GM12878 (cell line): ENCODE results near the gene CYREN. TPM values are rescaled to one million over a fixed set of nuclear protein-coding genes. Genes with fewer than 3 reads are reported as not detected.

Experiments
- ATAC-seq: fragments of 200-7000 bp; cut with Tn5 transposase; 3 replicates; pipeline ENCODE4 v1.9.1; 2020; ENCODE audit warnings: mild to moderate bottlenecking, moderate library complexity
- BruUV-seq: library from RNA; stranded (reverse); fragments of 400-500 nt; replicated peaks from 2 replicates; lab custom pipeline; 2021; lab: Mats Ljungman, UMichigan
- CTCF ChIA-PET: fragments of 300-600 bp; sonication (Branson Sonifier 250); formaldehyde crosslinking; extraction: SDS; loops from one replicate; lab custom pipeline; 2021; ENCODE audit warnings: inconsistent platforms; lab: Yijun Ruan, JAX
- POLR2A ChIA-PET: fragments of 350-600 bp; formaldehyde crosslinking; extraction: SDS; loops from one replicate; lab custom pipeline; 2021; ENCODE audit warnings: inconsistent platforms; lab: Charles Lee
- RAD21 ChIA-PET: fragments of 300-600 bp; sonication (Branson Sonifier 250); formaldehyde crosslinking; loops from one replicate; lab custom pipeline; 2023; ENCODE audit warnings: antibody characterized with exemption; ENCODE audit not compliant: unreplicated experiment; lab: Charles Lee
- SMC1A ChIA-PET: fragments of 300-600 bp; sonication (Branson Sonifier 250); formaldehyde crosslinking; loops from one replicate; lab custom pipeline; 2023; ENCODE audit not compliant: unreplicated experiment, uncharacterized antibody; lab: Charles Lee
- DNase-seq: peaks from one replicate; pipeline ENCODE4 v3.0.0-alpha.2; 2011; ENCODE audit warnings: low read depth, low spot score
- FAIRE-seq: peaks from 3 replicates; lab custom pipeline; 2011; peaks lifted over from hg19 to GRCh38; lab: Jason Lieb, UNC
- H2AFZ ChIP-seq: 2 replicates; pipeline ENCODE4 v1.6.0; 2011; ENCODE audit warnings: low read depth, low read length, control low read depth; ENCODE audit not compliant: control insufficient read depth
- H3K27ac ChIP-seq: 2 replicates; pipeline ENCODE4 v1.5.1; 2011; ENCODE audit warnings: control low read depth; ENCODE audit not compliant: control insufficient read depth, insufficient read depth
- H3K27me3 ChIP-seq, 2 experiments: replicated peaks in 1 of 2; 2 replicates each; pipeline versions ENCODE4 v1.6.0 to v1.6.1; 2011; ENCODE audit warnings: low read length in 1 of 2; ENCODE audit not compliant: control insufficient read depth in 2 of 2, insufficient read depth in 2 of 2
- H3K36me3 ChIP-seq, 2 experiments: 2 replicates each; pipeline ENCODE4 v1.5.1; 2011; ENCODE audit warnings: low read length in 1 of 2; ENCODE audit not compliant: control insufficient read depth in 2 of 2, insufficient read depth in 2 of 2
- H3K4me1 ChIP-seq: 2 replicates; pipeline ENCODE4 v1.6.1; 2011; ENCODE audit warnings: mild to moderate bottlenecking, low read length, moderate library complexity, mixed read lengths; ENCODE audit not compliant: control insufficient read depth, insufficient read depth
- H3K4me2 ChIP-seq: 2 replicates; pipeline ENCODE4 v1.6.0; 2011; ENCODE audit warnings: control low read depth; ENCODE audit not compliant: control insufficient read depth, insufficient read depth
- H3K4me3 ChIP-seq: fragments of 200-600 bp; sonication (generic); 2 replicates; pipeline ENCODE4 v1.5.1; 2016
- H3K79me2 ChIP-seq: 2 replicates; pipeline ENCODE4 v1.6.0; 2011; ENCODE audit warnings: low read length; ENCODE audit not compliant: control insufficient read depth, insufficient read depth
- H3K9ac ChIP-seq: 2 replicates; pipeline ENCODE4 v1.8.0; 2011; ENCODE audit warnings: low read length, control low read depth, mixed read lengths; ENCODE audit not compliant: control insufficient read depth, insufficient read depth
- H3K9me3 ChIP-seq: replicated peaks from 3 replicates; pipeline ENCODE4 v1.5.1; 2011; ENCODE audit warnings: mild to moderate bottlenecking, low read length; ENCODE audit not compliant: control insufficient read depth, insufficient read depth
- H4K20me1 ChIP-seq: 2 replicates; pipeline ENCODE4 v1.6.0; 2011; ENCODE audit not compliant: control insufficient read depth, insufficient read depth
- YBX1 ChIP-seq: fragments of 450-650 bp; IDR thresholded peaks from 2 replicates; pipeline ENCODE4 v1.6.1; 2016; ENCODE audit warnings: antibody characterized with exemption
- WGBS: methylation state at CpG from one replicate; pipeline ENCODE4 v1.1.6; 2016; ENCODE audit warnings: low lambda C conversion rate; ENCODE audit not compliant: insufficient replicate concordance, insufficient coverage; ENCODE audit errors: missing lambda C conversion rate; 5-methylcytosine and 5-hydroxymethylcytosine counted together
- in situ Hi-C: fragments of 300-500 bp; cut with MboI; formaldehyde crosslinking; loops from 9 replicates; pipeline ENCODE4 v1.14.3; 2018; ENCODE audit warnings: mixed read lengths
- intact Hi-C: fragments of 100-400 bp; cut with micrococcal nuclease; formaldehyde crosslinking; loops from one replicate; pipeline ENCODE4 v1.14.2; 2022; ENCODE audit not compliant: unreplicated experiment
- polyA plus RNA-seq, 11 experiments: library from polyadenylated mRNA; depleted of rRNA in 4 of 11; unstranded in 6 of 11; stranded (reverse) in 5 of 11; fragments of >200 nt; fragmentation: Nextera tagmentation in 4 of 11; fragmentation: Illumina TruSeq in 1 of 11; extraction: Ambion mirVana in 4 of 11; extraction: Trizol in 1 of 11; gene quantifications; 1 replicate in 1 of 11; 2 replicates in 10 of 11; pipeline versions ENCODE4 v1.2.1 to v1.2.3, GENCODE V29; 2011 to 2016; ENCODE audit warnings: inconsistent platforms in 2 of 11, missing spikeins in 2 of 11, low read depth in 1 of 11
- total RNA-seq, 4 experiments: library from RNA; depleted of rRNA in 3 of 4; stranded (reverse); fragments of >200 nt in 3 of 4; fragmentation: Illumina TruSeq in 1 of 4; extraction: Trizol in 1 of 4; gene quantifications; 2 replicates each; pipeline versions ENCODE4 v1.2.1 to v1.2.3, GENCODE V29; 2013 to 2021
- TF ChIP-seq, protein P1 (sequence below): fragments of 450-650 bp; IDR thresholded peaks from 2 replicates; pipeline ENCODE4 v1.6.1; 2017; ENCODE audit warnings: mild to moderate bottlenecking, moderate library complexity
- TF ChIP-seq, protein P2 (sequence below): fragments of 450-650 bp; conservative IDR thresholded peaks from 2 replicates; pipeline ENCODE4 v1.6.1; 2017; ENCODE audit warnings: mild to moderate bottlenecking, moderate library complexity

The CYREN gene
- total and polyA plus RNA-seq, 10 of the 15 experiments (the other 5 are each of a cell fraction or from before 2014, with no cell fraction given), result 8.7 to 64.3 (median 55.7) TPM

DNA sequence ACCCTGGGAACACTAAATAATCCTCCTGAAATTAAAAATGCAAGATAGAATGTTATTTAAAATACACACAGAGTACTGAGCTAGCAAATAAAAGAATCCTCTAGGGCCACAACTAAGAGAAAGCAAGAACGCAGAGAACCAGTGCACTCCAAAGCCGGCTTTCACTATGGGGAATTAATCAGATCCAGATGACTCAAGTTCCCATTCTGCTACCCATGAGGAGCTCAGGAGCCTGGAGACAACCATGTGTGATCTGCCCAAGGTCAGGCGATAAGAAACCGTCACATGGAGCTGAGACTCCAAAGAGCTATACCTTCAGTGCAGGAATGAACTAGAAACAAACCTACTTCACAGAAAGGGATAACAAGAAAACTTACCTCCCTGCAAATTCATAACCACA, 19.5 kb upstream of the CYREN start:
- intact Hi-C loops, result loop anchor here (5.0 kb wide), 1 partner anchor 82 kb away; no protein-coding TSS in a partner anchor
- H3K4me2 ChIP-seq, result no peak overlapping the region
- H3K4me3 ChIP-seq, result no peak overlapping the region
- no peak for FAIRE-seq
- ChIA-PET CTCF (interaction anchor here (1.8 to 10.2 kb wide), 3 partner anchors 11 to 17 kb away, joined by 6 to 135 read pairs (median 108); partner anchors contain the start of genes CYREN and WDR91), RAD21 (interaction anchor here (0.7 to 8.4 kb wide), 10 partner anchors 9 to 202 kb away, joined by 3 to 230 read pairs (median 27); partner anchors contain the start of genes AGBL3, CYREN and WDR91), SMC1A (interaction anchor here (0.8 to 9.3 kb wide), 12 partner anchors 9 to 202 kb away, joined by 3 to 251 read pairs (median 6); partner anchors contain the start of genes CYREN and WDR91), POLR2A (interaction anchor here (1.1 to 9.9 kb wide), 7 partner anchors 9 to 202 kb away, joined by 3 to 299 read pairs (median 12); partner anchors contain the start of genes CYREN, TMEM140 and WDR91)
- BruUV-seq, result no TSS peak
- peaks cover 33% of the 10 kb centered on the region for H3K4me1 ChIP-seq
- in situ Hi-C loops, result no loop called here
- no peaks in the 10 kb centered on the region for H3K27me3 ChIP-seq
- ATAC-seq, result no peak
- H3K9ac ChIP-seq, result no peak overlapping the region
- DNase-seq, result no peak
- no peaks in the 10 kb centered on the region for H4K20me1 ChIP-seq
- 99% methylated on average over 4 of the region's 4 CpGs for WGBS
- TF ChIP-seq, protein P1, sequence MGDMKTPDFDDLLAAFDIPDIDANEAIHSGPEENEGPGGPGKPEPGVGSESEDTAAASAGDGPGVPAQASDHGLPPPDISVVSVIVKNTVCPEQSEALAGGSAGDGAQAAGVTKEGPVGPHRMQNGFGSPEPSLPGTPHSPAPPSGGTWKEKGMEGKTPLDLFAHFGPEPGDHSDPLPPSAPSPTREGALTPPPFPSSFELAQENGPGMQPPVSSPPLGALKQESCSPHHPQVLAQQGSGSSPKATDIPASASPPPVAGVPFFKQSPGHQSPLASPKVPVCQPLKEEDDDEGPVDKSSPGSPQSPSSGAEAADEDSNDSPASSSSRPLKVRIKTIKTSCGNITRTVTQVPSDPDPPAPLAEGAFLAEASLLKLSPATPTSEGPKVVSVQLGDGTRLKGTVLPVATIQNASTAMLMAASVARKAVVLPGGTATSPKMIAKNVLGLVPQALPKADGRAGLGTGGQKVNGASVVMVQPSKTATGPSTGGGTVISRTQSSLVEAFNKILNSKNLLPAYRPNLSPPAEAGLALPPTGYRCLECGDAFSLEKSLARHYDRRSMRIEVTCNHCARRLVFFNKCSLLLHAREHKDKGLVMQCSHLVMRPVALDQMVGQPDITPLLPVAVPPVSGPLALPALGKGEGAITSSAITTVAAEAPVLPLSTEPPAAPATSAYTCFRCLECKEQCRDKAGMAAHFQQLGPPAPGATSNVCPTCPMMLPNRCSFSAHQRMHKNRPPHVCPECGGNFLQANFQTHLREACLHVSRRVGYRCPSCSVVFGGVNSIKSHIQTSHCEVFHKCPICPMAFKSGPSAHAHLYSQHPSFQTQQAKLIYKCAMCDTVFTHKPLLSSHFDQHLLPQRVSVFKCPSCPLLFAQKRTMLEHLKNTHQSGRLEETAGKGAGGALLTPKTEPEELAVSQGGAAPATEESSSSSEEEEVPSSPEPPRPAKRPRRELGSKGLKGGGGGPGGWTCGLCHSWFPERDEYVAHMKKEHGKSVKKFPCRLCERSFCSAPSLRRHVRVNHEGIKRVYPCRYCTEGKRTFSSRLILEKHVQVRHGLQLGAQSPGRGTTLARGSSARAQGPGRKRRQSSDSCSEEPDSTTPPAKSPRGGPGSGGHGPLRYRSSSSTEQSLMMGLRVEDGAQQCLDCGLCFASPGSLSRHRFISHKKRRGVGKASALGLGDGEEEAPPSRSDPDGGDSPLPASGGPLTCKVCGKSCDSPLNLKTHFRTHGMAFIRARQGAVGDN, result 0 out of 2 replicates have a peak, but pooled peaks have one; percentile 12
- TF ChIP-seq YBX1, result no peak
- TF ChIP-seq, protein P2, sequence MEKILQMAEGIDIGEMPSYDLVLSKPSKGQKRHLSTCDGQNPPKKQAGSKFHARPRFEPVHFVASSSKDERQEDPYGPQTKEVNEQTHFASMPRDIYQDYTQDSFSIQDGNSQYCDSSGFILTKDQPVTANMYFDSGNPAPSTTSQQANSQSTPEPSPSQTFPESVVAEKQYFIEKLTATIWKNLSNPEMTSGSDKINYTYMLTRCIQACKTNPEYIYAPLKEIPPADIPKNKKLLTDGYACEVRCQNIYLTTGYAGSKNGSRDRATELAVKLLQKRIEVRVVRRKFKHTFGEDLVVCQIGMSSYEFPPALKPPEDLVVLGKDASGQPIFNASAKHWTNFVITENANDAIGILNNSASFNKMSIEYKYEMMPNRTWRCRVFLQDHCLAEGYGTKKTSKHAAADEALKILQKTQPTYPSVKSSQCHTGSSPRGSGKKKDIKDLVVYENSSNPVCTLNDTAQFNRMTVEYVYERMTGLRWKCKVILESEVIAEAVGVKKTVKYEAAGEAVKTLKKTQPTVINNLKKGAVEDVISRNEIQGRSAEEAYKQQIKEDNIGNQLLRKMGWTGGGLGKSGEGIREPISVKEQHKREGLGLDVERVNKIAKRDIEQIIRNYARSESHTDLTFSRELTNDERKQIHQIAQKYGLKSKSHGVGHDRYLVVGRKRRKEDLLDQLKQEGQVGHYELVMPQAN, result no peak
- no peaks in the 10 kb centered on the region for H3K9me3 ChIP-seq
- no peak overlapping the region for H3K27ac ChIP-seq
- no peak overlapping the region for H2AFZ ChIP-seq
- H3K79me2 ChIP-seq, result peaks cover 32% of the 10 kb centered on the region
- H3K36me3 ChIP-seq, result peaks cover 25 to 42% of the 10 kb centered on the region in 2 experiments
